ELR (cell line): ENCODE results near the gene SEMA3B.
"Not testable (repeated sequence)": the region's sequence is repeated elsewhere in the genome, so short reads cannot be mapped to it uniquely, and the experiment has no call there.

ENCODE experiments used
- DNase-seq: peaks from one replicate; pipeline ENCODE4 v3.0.0-alpha.2; 2015; ENCODE audit warnings: low read depth

The SEMA3B gene

DNA sequence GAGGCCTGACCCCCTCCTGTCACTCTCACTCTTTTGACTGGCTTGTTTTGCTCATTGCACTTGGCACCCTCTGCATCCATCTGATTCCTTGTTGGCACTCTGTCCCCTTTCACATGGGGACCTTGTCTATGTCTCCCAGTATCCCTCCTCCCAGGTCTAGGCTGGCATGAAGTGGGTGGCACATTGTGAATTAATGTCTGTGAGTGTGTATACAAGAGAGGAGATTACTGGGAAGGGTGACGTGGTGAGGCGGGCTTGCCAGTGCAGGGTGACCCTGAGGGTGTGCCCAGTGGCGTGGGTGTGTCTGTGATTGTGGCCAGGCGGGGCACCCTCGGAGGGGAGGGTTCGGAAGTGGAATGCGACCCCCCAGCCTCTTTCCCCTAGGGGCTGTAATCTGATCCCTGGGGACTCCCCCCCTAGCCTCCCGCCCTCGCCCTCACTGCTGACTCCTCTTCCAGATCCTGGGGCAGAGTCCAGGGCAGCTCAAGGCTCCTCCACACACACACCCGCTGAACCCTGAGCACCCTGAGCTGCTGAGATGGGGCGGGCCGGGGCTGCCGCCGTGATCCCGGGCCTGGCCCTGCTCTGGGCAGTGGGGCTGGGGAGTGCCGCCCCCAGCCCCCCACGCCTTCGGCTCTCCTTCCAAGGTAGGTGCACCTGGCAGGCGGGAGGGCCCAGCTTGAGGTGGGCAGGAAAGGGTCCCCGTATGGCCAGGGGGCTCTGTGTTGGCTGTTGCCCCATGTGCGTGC is at the start of gene SEMA3B:
TSS of gene SEMA3B (plus strand) at position 445 of the 749 bp plus-strand sequence. CDS start at position 539, 94 bp downstream.
- peak; percentile 62 for DNase-seq

DNA sequence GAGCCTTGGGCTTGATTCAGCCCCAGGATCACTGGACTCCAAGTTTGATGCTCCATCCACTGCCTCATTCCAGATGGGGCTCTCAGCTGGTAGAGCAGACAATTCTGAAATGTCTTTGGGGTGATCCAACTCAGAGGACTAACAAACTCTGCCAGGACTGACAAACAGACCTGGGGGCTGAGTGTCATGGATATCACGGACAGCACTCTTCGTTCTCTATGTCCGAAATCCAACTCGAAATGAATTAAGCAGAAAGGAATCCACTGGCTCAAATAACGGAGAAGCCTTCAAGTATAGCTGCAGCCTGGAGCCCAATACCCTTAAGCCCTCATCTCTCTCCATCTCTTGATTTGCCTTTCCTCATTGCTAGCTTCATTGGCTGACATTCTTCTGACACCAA is 49.7 kb upstream of the SEMA3B start:
- no peak for DNase-seq

DNA sequence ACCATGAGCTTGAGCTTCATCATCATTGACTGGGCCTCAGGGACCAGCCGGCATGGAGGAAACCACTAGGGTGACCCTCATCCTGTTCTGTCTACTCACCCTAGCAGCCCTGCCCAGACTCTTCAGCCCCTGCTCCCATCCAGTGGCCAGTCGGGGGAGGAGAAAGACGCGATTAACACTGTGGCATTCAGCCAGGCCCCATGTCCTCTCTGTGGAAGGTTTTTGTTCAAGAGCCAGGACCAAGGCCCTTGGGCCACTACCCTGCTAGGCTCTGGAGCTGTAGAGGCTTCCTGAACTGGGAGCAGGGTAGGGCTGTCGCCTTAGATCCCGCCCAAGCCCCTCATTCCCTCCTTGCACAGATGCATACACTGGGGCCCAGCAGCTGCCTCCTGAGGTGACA is 48.8 kb upstream of the SEMA3B start:
- DNase-seq = no peak

DNA sequence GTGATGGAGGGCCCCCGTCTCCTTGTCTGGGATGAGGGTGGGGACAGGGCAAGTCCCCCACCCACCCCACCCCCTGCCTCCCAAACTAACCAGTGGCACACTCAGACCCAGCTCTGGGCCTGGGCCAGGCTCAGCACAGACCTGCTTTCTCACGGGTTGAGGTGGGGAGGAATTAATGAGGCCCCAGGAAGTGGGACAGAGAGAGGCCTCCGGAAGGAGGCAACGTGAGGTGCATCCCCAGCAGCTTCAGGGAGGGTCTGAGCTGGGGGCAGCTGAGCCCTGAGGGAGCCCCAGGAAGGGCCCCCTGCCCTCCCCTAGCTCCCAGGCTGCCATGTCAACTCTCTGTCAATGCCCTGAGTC is 47.9 kb upstream of the SEMA3B start:
- DNase-seq = no peak

DNA sequence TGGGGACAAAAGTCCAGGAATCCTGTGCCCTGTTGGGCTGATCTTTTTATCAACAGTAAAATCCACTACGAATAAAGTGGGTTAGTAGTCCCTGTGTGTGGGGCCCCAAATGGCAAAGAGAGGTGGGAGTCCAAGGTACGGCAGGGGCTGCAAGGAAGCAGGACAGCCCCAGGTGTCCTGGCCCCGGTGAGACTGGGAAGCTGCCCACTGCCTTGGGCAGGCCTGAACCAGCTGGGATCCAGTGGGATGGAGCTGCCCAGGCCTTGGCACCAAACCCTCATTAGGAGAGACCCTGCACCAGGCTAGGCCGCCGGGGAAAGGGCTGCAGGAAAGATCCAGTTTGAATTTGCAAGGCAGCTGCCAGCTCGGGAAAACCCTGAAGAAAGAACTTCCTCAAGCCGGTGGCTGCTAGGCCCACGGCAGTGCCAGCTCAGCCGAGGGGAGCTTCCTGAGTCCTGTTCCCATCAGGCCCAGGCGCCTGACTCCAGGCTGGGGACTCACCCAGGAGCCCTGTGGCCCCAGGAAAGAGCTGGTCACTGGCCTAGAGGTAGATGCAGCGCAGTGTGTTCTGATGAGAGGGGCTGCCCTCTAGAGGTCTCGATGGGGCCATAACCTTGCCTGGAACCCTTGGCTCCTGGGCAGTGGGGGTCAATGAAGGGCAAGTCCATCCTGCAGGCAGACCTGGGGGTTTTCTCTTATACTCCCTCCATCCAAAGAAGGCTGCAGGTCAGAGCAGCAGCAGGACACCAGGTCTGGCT is 47.4 kb upstream of the SEMA3B start:
- no peak for DNase-seq

DNA sequence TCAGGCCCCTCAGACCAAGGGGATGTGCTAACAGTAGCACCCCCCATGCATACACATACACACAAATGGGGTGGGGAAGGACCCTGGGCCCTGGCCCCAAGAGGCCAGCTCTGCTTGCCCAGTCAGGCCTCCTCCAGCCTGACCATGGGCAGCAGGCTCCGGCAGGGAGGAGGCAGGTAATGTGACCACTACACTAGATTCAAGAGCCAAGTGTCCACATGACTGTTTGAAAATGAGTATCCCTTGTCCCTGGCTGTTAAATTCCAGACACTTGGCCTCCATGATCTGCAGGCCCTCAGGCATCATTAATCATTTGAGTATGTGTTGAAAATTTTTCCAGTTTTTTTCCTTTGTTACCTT is 46.8 kb upstream of the SEMA3B start:
- no peak for DNase-seq

DNA sequence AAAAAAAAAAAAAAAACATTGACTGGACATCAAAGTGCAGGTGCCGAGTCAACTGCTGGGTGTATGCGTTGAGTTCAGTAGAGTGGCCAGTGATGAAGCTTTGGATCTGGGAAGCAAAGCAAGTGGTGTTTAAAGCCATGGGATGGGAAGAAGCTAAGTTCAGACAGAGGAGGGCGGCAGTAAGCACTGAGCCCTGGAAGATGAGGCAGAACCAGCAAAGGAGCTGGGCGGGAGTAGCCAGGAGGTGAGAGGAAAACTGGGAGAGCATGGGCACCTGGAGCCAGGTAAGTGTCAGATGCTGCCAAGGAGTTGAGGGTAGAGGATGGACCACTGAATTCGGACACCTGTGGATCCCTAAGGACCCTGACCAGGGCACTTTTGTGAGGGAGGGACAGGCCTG is 44.3 kb upstream of the SEMA3B start:
- no peak for DNase-seq

DNA sequence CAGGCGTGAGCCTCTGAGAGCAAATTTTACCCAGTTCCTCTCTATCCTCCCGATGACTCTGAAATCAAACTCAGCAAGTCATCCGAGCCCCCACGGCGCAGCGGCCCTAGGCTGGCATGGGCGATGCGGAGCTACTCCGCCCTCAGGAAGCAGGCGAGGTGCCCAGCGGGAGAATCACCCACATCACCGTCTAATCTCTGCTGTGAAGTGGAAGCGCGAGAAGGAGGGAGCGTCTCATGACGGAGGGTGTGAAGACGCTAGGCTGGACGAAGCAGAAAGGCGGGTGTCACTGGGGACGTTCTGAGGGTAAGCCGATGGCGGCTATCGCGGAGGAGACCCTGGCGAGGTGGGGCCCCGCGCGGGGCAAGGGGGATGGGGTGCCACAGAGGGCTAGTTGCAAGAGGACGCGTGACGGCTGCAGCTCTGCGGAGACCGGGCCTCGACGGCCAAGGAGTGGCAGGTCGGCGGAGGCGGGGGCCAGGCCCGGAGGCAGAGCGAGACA is 42.0 kb upstream of the SEMA3B start:
- DNase-seq = peak; percentile 57

DNA sequence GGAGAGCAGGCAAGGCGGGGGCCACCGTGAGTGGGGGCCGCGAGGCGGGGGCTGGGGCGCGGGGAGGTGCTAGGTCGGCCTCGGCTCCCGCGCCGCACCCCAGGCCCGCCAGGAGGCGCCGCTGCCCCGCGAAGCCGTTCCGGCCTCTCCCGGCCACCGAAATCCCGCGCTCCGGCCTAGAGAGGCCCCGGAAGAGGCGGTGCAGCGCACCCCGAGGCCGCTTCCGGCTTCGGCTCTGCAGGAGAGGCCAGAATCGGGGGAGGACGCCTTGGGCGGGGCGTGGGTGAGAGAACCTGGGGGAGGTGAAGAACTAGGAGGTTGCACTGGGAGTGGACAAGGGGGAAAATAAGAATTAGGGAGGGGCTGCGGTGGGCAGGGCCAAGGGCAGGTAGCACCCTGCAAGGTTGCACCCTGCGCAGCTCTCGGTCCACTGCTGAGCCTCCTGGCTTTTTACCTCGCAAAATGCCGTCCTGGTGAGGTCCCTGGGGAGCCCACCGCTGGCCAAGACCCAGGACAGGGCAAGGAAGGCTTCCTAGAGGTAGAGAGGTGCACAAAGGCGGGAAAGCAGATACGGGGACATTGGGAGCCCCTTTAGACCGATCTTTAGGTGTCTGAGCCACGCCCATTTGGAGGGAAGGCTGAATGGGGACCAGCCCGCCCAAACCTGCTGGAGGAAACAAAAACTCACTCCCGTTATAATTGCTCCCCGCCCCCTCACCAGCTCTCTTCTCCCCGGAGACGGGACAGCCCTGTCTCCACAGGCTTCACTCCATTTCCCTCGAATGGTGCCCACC is 41.4 kb upstream of the SEMA3B start:
- peak; percentile 92 for DNase-seq

DNA sequence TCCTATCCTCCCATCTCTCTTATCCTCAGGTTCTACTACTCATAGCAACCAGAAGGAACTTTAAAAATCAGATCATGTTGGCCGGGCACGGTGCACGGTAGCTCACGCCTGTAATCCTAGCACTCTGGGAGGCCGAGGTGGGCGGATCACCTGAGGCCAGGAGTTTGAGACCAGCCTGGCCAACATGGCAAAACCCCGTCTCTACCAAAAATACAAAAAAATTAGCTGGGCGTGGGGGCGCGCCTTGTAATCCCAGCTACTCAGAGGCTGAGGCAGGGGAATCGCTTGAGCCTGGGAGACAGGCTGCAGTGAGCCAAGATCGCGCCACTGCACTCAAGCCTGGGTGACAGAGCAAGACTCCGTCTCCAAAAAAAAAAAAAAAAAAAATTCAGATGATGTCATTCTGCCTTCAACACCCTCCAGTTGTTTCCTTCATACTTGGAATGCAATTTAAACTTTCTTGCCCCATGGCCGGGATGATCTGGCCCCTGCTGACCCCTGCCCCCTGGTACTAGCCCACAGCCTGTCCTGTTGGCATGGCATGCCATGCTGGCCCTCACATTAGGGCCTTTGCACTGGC is 40.7 kb upstream of the SEMA3B start:
- not testable (repeated sequence) for DNase-seq

DNA sequence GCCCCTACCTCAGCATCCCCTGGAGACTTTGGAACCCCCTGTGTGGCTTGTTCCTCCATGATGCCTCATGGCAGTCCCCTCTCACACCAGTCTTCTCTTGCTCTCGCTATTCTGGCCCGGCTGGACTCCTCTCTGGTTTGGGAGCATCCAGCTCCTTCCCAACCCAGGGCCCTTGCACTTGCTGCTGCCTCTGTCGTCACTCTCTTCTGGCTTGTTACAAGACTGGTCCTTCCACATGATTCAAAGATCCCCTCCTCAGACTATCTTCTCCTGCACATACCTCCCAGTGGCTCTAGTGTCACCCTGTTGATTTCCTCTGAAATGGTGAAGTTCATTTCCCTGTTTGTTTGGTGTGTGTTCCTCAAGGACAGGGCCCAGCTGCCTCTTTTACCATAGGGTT is 39.5 kb upstream of the SEMA3B start:
- no peak for DNase-seq

DNA sequence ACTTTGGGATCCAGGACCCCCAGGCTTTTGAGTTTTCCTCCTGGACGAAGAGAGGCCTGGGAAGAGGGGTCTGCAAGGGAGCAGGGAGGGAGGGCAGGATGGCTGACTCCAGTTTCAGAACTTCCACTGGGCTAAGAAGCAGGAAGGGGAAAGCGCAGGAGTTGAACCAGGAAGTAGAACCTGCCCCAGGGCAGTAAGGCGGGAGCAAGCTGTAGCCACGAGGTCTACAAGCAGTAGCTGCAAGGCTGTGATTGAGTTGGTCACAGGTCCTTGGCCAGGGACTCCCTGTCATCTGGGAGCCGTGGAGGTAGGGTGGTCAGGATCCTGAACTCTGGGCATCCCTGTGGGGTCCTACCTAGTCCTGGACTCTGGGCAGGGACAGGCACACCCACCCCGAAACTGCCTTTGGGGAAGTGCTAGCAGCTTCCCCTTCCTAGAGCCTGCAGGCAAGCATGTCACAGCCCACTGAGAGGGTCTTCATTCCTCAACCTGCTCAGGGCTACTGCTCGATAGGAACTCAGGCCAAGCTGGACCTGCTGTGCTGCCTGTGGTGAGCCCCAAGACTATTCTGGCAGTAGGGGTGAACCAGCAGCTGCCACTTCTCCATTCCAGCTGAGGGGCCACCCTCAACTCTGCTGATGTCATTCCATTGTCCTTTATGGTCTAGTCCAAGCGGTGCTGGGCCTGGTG is 38.7 kb upstream of the SEMA3B start:
- DNase-seq = no peak

DNA sequence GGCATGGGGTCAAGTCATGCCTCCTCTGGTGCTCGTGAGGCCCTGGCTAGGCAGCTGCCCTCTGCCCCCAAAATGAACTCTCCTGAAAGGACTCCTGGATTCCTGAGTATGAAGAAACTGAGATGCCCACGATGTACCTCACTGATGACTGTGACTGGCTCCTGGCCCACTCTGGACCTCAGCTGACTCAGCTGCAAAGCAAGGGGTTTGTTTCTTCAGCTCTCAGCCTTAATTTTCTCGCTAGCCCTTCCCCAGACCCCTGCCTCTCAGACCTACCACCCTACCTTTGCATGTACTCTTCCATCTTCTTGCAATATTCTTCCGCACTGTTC is 38.2 kb upstream of the SEMA3B start:
- peak; percentile 29 for DNase-seq

DNA sequence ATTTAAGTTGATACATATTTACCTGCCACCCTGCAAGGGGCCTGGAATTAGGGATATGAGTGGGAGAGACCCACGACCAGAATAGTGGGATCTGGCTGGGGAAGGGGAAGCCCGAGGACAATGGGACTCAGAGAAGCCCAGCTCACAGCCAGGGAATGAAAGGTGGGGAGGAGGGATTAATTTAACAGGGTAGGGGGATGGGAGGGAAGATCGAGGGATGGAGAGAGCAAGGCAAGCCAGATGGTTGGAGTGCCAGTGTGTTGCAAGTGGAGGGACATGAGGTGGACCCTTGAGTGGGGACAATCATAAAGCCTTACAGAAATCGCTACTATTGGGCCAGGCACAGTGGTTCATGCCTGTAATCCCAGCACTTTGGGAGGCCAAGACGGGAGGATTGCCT is 37.4 kb upstream of the SEMA3B start:
- DNase-seq = no peak

DNA sequence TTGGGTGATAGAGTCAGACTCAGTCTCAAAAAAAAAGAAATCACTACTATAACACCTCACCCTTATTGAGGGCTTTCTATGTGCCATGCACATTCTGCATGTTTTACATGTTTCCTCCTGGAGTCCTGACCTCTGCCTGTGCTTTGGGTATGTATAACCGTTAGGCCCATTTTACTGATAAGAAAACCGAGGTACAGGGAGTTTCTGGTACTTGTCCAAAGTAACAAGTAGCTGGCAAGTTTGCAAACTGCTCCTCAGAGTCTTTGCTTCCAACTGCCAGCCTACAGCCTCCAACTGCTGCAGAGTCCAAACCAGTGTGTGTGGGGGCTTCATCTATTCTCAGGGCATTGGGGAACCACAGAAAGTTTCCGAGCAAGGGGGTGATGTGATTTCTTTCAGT is 36.6 kb upstream of the SEMA3B start:
- no peak for DNase-seq

DNA sequence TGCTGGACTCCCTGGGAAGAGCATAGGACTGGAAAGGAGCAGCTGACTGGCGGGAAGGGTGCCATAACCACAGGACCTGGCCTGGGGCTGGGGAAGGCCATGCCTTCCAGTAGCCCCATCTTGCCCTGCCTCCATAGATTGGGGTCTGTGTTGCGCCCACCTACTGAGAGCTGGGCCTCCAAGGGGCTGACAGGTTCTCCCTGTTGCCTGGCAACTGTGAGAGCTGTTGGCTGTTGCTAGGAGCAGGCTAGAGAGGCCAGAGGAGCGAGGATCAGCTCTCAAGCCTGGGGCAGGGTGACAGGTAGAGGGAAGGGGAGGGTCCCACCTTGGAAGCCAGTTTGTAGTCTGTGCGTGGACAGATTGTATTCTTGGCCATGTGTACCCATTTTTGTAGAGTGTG is 35.8 kb upstream of the SEMA3B start:
- DNase-seq = no peak

DNA sequence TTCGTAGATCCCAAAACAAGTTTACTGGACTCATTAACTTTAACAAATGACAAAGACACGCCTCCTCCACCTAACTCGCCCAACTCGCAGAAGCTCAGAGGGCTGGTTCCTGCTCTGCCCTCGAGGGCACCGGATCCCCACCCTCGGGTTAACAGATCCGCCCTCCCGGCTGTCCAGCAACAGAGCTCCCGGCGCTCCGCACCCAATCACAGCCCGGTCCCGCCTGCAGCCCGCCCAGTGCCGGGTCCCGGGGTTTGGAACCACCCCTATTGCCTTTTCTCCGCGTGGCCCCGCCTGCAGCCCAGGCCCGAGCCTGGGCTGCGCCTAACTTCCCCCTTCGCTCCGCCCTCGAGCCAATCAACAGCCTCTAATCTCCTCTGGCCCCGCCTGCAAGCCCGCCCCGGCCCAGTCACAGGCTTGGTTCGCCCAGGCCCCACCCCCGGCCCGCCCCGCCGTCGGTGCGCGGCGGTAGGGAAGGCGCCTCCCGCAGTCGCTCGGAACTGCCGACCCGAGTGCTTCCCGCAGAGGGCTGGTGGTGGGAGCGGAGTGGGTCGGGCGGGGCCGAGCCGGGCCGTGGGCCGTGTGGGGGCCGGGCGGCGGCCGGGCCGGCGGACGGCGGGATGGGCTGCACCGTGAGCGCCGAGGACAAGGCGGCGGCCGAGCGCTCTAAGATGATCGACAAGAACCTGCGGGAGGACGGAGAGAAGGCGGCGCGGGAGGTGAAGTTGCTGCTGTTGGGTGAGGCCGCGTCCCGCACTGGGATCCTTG is 33.0 kb upstream of the SEMA3B start, which contains the start of gene GNAI2:
TSS of gene GNAI2 (plus strand) at position 489 of the 768 bp plus-strand sequence. CDS start at position 621, 132 bp downstream.
- peak; percentile 98 for DNase-seq

DNA sequence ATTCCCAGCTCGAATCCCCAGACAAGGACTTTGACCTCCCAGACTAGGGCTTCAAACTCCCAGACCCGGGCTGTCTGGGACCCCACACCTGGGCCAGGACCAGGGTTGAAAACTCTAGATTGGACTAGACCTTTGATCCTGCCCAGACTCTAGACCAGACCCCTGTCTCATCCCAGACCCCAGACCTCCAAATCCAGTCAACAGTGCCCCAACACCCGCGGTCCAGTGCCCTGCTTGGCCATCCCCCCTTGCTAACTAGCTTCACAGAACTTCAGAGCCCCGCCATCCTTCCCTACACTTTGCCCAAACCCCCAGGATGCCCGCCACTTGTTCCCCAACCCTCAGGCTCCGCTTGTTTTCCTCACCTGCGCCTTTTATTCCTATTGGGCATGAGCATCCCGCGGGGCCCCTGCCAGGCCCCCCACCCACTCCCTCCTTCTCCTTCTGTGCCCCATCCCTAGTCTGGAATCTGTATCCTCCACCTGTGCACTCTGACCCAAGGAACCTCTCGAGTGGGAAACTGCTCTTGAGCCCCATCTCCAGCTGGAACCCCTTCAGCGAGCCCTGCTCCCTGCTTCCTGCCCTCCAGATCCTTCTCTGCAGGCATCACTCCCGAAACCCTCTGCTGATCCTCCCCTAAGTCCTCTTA is 32.3 kb upstream of the SEMA3B start:
- DNase-seq = no peak

DNA sequence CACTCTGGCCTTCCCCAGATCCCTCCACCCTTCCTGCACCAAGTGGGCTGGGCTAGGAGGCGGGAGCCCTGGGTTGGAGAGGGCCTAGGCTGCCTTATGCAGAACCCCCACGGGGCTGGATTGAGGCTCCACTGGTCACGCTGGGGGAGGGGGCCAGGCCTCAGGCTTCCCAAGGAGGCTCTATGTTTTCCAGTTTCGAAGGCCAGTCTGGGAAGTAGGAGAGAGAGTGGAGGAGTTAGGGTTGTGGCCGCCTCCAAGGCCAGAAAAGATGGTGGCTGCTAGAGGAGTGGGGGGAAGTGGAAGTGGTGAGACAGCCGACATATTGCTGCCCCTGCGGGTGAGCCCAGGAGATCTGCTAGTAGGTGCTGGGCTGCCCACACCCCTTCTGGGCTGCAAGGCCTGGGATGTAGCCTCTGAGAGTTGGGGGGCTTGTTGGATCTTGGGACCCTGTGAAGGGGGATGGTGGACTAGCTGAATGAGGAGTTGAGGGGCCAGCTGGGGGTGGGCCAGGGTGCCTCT is 31.8 kb upstream of the SEMA3B start:
- DNase-seq = peak; percentile 58
